MCF 10A (cell line): Measurements from ENCODE around the gene MRPL43. TPM values are rescaled to one million over a fixed set of nuclear protein-coding genes. Genes with fewer than 3 reads are reported as not detected.

Experiments
- BruUV-seq: library from RNA; stranded (reverse); fragments of 400-500 nt; replicated peaks from 2 replicates; lab custom pipeline; 2021; lab: Mats Ljungman, UMichigan
- CTCF ChIA-PET: fragments of 300-600 bp; sonication (Branson Sonifier 250); formaldehyde crosslinking; extraction: SDS; loops from one replicate; lab custom pipeline; 2021; ENCODE audit warnings: antibody characterized with exemption, inconsistent platforms; lab: Yijun Ruan, JAX
- POLR2A ChIA-PET: fragments of 300-600, 350-650 bp; sonication (Branson Sonifier 250); formaldehyde crosslinking; extraction: SDS; loops from one replicate; lab custom pipeline; 2020; ENCODE audit warnings: antibody characterized with exemption, inconsistent platforms; lab: Yijun Ruan, JAX
- DNase-seq: peaks from one replicate; pipeline ENCODE4 v3.0.0-alpha.2; 2018; ENCODE audit not compliant: unreplicated experiment
- H3K27ac Mint-ChIP-seq: one replicate; pipeline ENCODE4 v1.8.0; 2022; ENCODE audit warnings: mild to moderate bottlenecking, low read depth, mixed read lengths; ENCODE audit not compliant: unreplicated experiment
- H3K27me3 Mint-ChIP-seq: one replicate; pipeline ENCODE4 v1.8.0; 2022; ENCODE audit warnings: mixed read lengths; ENCODE audit not compliant: insufficient read depth, unreplicated experiment
- H3K36me3 Mint-ChIP-seq: one replicate; pipeline ENCODE4 v1.8.0; 2022; ENCODE audit warnings: mild to moderate bottlenecking, moderate library complexity, mixed read lengths; ENCODE audit not compliant: insufficient read depth, unreplicated experiment
- H3K4me1 Mint-ChIP-seq: one replicate; pipeline ENCODE4 v1.8.0; 2022; ENCODE audit warnings: mixed read lengths; ENCODE audit not compliant: insufficient read depth, unreplicated experiment
- H3K4me3 Mint-ChIP-seq: one replicate; pipeline ENCODE4 v1.8.0; 2022; ENCODE audit warnings: mild to moderate bottlenecking, moderate library complexity, mixed read lengths; ENCODE audit not compliant: unreplicated experiment
- H3K9me3 Mint-ChIP-seq: one replicate; pipeline ENCODE4 v1.8.0; 2022; ENCODE audit warnings: mixed read lengths; ENCODE audit not compliant: unreplicated experiment
- intact Hi-C: fragments of 100-400 bp; cut with micrococcal nuclease; formaldehyde crosslinking; loops from 2 replicates; pipeline ENCODE4 v1.14.1; 2022
- total RNA-seq: library from RNA; stranded (reverse); gene quantifications from 2 replicates; pipeline ENCODE4 v1.2.3, GENCODE V29; 2022
- TF ChIP-seq, protein P1 (sequence below): fragments of 200-600 bp; IDR thresholded peaks from one replicate; pipeline ENCODE4 v1.8.0; 2022; ENCODE audit warnings: antibody characterized with exemption, mild to moderate bottlenecking; ENCODE audit not compliant: unreplicated experiment

The MRPL43 gene
- total RNA-seq, 1 experiment from 2014 or later, result 64.8 TPM

DNA sequence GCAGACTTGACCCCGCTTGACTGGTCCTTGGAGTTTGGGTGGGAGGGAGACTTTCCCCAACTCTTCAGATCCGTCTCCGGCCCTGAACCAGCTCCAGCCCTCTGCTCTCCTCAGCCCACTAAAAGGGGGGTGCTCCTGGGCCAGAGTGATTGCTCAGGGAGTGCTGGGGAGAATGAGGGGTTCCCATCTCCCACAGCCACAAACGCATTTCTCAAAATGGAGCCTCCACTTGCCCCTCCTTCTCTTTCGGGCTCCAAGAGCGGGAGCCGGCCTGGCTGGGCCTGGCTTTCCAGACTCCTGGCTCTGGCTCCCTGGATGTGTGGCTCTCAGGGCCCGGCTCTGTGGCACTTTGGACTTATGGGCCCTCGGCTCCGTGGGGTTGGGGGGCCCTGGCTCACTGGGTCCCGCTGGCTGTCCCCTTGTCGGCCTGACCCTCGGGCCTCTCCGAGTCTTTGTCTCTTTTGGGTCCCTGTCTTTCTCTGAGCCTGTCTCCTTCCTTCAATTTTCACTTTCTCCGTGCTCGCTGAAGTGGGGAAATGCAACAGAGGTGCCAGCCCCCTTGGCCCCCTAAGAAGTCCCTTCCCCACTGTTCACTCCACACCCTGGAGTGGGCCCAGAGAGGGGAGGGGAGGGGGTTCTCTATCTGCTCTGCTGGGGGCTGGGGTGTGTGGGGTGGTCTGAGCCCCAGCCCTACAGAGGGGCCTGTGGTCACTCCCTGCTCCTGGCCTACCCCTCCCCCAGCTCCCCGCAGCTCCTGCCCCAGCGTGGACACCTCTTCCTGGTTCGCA lies 13.0 kb upstream of the MRPL43 start:
- ChIA-PET POLR2A (interaction anchor here (0.6 to 7.5 kb wide), 7 partner anchors 9 to 65 kb away, joined by 3 to 74 read pairs (median 5); partner anchors contain the start of genes MRPL43, PDZD7, SFXN3 and TWNK), CTCF (interaction anchor here (1.0 to 12.3 kb wide), 5 partner anchors 10 to 41 kb away, joined by 3 to 199 read pairs (median 32); no protein-coding TSS in a partner anchor)
- no TSS peak for BruUV-seq
- Mint-ChIP-seq H3K9me3 (no peaks in the 10 kb centered on the region), H3K27ac (peak overlapping the region; percentile 17), H3K27me3 (no peaks in the 10 kb centered on the region), H3K4me1 (peaks cover 19% of the 10 kb centered on the region), H3K4me3 (peak overlapping the region; percentile 76), H3K36me3 (peaks cover 17% of the 10 kb centered on the region)
- intact Hi-C loops, result no loop called here
- peak; percentile 5 for DNase-seq
- TF ChIP-seq, protein P1, sequence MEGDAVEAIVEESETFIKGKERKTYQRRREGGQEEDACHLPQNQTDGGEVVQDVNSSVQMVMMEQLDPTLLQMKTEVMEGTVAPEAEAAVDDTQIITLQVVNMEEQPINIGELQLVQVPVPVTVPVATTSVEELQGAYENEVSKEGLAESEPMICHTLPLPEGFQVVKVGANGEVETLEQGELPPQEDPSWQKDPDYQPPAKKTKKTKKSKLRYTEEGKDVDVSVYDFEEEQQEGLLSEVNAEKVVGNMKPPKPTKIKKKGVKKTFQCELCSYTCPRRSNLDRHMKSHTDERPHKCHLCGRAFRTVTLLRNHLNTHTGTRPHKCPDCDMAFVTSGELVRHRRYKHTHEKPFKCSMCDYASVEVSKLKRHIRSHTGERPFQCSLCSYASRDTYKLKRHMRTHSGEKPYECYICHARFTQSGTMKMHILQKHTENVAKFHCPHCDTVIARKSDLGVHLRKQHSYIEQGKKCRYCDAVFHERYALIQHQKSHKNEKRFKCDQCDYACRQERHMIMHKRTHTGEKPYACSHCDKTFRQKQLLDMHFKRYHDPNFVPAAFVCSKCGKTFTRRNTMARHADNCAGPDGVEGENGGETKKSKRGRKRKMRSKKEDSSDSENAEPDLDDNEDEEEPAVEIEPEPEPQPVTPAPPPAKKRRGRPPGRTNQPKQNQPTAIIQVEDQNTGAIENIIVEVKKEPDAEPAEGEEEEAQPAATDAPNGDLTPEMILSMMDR, result no peak

DNA sequence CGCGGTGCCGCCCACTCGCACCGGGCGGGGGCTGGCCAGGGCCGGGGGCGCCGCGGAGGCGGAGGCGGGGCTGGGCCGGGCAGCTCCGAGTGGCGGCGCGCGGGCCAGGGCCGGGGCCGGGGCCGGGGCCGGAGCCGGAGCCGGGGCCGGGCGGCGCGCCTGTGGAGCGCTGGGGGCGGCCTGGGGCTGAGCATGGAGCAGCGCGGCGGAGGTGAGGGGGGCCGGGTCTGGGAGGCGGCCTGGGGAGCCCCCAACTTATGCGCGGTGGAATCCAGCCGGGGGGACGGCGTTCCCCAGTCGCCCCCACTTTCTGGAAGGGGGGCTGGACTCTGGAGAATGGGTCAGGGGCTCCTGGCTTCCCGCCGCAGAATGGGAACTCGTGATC lies 12.4 kb upstream of the MRPL43 start, which contains the start of gene LZTS2:
LZTS2 (plus strand) TSS at position 67 of the 385 bp plus-strand sequence. CDS start 2,731 bp downstream, outside the sequence.
- Mint-ChIP-seq H3K9me3 (no peaks in the 10 kb centered on the region), H3K36me3 (peaks cover 20% of the 10 kb centered on the region), H3K27ac (peak within 1 kb of the TSS; percentile 44), H3K4me1 (peaks cover 19% of the 10 kb centered on the region), H3K4me3 (peak within 1 kb of the TSS; percentile 76), H3K27me3 (no peaks in the 10 kb centered on the region)
- intact Hi-C loops, result no loop called here
- CTCF ChIA-PET, result interaction anchor here (0.5 to 12.3 kb wide), 8 partner anchors 10 to 1457 kb away, joined by 3 to 199 read pairs (median 4); no protein-coding TSS in a partner anchor
- POLR2A ChIA-PET, result interaction anchor here (0.6 to 7.5 kb wide), 11 partner anchors 11 to 478 kb away, joined by 3 to 74 read pairs (median 7); partner anchors contain the start of genes MRPL43, PDZD7, SFXN3 and TWNK
- no TSS peak for BruUV-seq
- no peak for DNase-seq
- TF ChIP-seq, protein P1, result no peak

DNA sequence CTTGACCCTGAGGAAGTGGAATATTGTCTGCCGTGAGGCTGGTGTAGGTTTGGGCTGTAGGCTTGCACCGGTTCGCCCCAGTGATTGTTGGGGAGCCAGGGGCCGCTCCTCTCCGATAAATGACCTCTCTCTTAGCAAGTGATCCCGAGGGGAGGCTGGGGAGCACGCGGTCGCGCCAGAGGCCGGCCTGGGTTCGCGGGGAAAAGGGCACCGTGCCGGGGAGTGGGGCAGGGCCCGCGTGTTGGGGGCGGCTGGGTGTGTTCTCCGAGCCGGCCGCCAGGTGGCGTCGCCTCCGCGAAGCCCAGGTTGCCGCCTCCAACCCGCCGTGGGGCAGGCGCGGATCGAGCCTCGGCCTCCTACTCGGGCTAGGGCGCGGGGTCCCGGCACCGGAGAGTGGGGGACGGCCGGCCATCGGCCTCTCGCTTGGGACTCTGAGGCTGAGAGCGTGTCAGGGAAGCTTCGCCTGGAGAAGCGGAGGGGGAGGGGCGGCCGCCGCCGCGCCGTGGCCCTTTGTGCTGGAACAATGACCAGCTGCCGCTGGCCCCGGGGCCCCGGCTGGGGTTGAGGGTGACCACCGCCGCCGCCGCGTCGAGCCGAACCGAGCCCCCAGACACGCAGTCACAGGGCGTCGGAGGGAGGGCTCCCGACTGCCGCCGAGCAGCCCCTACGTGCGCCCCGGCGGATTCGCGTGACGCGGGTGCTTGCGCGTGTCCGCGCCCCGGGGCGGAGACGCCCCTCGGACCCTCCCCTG lies 11.9 kb upstream of the MRPL43 start:
- TF ChIP-seq, protein P1, result peak; percentile 90
- Mint-ChIP-seq H3K27me3 (no peaks in the 10 kb centered on the region), H3K4me3 (peak overlapping the region; percentile 76), H3K36me3 (peaks cover 21% of the 10 kb centered on the region), H3K4me1 (peaks cover 19% of the 10 kb centered on the region), H3K27ac (peak overlapping the region; percentile 44), H3K9me3 (no peaks in the 10 kb centered on the region)
- POLR2A ChIA-PET, result interaction anchor here (0.6 to 7.5 kb wide), 12 partner anchors 11 to 478 kb away, joined by 3 to 74 read pairs (median 6); partner anchors contain the start of genes MRPL43, PDZD7, SFXN3 and TWNK
- no TSS peak for BruUV-seq
- CTCF ChIA-PET, result interaction anchor here (0.5 to 12.3 kb wide), 12 partner anchors 11 to 1458 kb away, joined by 3 to 199 read pairs (median 4); partner anchors contain the start of genes PDZD7 and SFXN3
- peak; percentile 68 for DNase-seq
- intact Hi-C loops, result loop anchor here (1.0 kb wide), 1 partner anchor 14 kb away; no protein-coding TSS in a partner anchor
